Fibroblast of skin of scalp (primary cell): ENCODE measurements around the gene DLG2.

Source experiments
- DNase-seq: peaks from one replicate; pipeline ENCODE4 v3.0.0-alpha.2; 2013

Gene DLG2

DNA sequence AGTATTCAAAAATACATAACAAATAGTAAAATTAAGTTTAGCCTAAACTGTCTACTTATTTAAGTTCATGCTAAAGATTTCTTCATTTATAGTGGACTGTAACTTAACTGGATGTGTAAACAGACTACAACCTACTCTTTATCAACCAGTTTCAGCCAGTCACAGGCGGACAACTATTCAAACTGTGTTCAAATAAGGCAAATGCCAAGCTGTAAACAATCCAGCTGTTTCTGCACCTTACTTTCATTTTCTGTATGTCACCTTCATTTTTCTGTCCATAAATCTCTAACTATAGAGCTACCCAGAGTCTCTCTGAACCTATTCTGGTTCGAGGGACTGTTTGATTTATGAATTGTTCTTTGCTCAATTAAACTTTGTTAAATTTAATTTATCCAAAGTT is 992.8 kb downstream of the DLG2 start:
- no peak for DNase-seq

DNA sequence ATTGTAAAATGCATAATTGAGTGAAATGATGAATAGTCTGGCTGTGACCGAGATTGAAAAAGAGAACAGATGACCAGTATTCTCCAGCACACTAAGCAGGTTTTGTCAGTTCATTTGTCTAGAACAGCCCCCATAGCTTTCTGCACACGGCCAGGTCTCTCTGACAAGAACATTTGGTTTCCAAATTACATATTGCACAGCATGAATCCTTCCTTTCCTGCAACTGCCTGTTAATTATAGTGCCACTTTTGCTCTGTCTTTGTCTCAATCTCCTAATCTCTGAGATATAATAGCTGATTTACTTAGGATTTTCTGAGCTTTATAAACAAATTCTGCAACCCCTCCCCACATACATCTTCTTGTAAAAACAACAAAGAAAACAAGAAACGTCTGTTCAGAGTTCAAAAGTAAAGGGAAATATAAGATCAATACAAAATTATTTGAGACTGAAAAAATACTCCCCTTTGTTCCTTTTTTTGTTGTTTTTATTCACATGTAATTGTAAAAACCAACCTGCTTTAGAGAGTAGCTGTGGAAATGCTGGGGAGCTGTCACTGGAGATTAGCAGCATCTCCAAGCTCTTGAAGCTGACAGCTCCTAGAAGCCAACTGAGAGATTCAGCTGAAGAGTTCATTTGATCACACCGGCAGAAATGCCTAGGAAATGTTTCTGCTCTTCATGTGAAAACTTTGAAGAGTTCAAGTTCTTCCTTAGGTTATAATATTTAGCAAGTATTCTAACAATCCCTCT is 998.1 kb downstream of the DLG2 start:
- DNase-seq: no peak

DNA sequence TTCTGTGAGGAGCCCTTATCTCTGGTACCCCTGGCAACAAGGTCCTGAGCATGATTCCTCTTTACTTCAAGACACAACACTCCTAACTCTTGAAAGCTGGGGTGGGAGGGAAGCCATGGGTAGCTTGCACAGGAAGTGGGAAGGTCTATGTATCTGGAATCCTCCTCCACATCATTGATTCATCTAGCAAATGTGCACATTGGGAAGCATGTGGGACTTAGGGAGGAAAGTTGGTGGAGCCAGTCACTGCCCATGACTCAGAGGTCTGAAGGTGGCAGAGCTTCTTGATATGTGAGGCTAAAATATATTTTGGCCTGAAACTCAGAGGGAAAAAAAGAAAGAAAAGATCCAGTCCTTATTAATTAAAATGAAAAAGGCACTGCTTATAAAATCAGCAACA is 1000.9 kb downstream of the DLG2 start:
- DNase-seq: no peak

DNA sequence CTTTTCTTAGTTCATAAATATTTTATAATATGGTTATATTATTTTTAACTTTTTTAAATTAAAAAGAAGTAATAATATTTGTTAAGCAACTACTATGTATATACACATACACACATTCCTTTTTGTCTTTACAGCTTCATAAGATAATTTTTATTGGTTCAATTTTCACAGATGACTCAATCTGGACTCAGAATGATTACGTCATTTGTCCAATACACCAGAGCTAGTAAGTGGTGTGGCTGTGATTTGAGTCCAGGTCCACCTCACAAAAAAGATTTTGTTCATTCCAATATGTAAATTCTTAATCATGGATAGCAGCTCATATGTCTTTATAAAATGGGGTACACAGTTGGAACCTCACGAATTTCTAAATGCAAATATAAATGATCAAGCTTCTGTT is 1014.5 kb downstream of the DLG2 start:
- no peak for DNase-seq

DNA sequence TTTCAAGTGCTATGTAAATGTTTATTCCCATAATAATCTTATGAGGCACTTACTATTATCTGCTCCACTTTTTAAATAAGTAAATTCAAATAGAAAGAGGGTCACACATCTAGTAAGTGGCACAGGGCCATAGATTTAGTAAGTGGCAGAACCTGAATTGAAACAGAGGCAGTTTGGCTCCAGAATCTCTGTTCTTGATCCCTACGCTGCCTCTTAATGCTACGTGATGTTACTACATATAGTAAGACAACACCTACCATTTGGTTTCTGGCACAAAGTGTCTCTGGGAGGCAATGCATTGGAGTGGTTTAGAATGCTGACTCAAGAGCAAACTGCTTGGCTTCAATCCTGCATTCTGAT is 1018.3 kb downstream of the DLG2 start:
- no peak for DNase-seq

DNA sequence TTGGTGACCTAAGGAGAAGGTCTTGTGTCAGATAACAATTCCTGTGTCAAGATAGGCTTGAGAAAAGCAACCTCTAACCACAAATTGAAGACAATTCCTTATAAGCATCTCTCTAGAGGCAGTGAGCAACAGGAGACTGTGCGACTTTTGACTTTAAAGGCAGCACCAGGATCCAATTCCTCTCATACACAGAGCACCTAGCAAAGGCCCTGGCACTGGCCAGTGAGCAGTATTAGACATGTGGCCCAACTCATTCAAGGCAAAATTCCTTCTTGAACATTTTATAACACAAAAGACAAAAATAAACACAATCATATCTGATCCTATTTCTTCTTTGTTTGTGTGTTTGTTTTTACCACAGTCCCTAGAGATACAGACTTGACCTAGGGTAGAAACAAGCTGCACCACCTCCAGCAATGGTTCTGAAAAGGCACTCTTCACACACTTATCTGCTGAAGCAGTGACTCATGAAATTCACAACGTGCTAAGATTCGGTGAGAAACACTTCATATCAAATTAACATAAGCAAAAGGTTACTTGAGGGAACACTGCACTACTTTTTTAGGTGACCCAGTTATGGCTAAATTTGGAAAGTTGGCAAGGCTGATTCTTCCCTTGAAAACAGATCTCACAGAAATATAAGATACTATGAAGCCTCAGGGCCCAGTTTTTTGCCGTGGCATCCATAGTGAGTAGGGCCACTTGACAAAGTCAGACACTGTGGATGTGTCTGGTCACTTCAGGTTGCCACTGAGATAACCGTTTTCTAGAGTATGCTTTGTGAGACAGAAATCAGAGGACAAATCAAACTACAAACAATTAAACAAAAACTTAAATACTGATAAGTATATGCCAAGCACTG is 1018.9 kb downstream of the DLG2 start:
- DNase-seq: no peak

DNA sequence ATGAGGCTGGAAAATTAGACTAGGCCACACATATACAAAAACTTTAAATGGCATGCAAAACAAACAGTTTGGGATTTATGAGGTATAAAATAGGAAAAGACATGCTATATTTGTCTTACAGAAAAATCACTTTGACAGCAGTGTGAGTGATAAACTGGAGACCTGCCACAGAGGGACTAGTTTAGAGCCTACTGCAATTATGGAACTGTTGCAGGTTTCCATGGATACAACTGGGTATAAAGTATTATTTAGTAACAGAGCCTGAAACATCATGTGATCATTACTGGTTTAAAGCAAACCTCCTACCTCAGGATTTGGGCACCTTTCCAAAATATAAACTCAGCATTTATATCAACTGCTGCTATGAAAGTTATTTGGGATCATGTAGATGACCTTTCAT is 1032.5 kb downstream of the DLG2 start:
- DNase-seq: no peak

DNA sequence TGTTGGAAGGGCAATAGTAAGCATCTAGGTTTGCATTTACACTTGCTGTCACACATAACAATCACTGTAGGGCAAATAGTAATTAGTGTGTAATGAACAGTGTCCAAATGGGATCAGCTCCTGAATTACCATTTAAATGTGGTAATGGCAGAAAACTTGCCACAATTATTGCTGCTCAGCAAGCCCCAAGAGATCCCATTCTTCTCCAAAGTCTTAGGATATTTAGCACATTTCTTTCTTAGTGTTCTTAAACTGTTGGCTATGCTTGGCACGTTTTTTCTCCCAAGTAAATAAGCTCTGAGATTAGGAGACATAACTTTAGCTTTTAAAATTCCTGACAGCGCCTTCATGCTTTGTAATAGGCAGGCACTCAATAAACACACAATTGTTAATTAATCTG is 1037.0 kb downstream of the DLG2 start:
- DNase-seq: no peak

DNA sequence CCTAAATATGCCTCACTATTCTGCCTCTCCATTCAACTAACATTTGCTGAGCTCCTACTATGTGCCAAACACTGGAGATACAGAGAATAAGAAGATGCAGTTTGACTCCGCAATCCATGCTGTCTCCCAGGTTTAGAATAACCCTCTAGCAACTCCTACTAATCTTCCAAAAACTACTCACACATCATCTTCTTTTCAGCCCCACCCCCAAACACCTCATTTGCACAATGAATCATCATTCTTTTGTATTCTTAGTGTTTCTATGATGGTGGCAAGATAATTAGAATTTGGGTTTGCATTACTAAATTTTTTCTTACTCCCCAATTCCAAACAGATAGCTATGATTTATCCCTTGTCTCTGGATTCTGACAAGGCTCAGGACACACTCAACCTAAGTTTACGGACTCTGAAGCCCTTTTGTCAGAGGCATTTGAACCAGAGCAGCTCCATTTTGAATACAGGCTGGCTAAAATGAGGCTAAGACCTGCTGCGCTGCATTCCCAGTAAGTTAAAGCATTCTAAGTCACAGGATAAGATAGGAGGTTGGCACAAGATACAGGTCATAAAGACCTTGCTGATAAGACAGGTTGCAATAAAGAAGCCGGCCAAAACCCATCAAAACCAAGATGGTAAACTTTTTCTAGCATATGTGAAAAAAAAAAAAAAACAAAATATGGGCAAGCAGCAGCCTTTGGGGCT is 1038.9 kb downstream of the DLG2 start:
- no peak for DNase-seq

DNA sequence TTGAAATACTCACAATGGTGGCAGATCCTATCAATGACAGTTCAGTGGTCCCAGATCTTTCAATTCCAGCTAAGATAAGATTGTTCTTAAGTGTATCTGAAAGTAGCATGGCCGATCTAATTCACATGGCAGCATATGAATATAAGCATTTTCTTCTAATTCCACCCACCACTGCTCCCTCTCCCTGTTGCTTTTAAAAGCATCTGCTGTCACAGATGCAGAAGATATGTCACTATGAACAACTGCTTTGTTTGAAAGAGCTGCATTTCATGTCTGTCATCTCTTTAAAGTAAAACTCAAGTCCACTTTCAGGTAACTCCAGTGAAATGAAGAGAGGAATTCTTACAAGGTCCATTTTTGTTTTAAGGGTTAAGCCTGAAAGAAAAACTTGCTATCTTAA is 1044.0 kb downstream of the DLG2 start:
- no peak for DNase-seq

DNA sequence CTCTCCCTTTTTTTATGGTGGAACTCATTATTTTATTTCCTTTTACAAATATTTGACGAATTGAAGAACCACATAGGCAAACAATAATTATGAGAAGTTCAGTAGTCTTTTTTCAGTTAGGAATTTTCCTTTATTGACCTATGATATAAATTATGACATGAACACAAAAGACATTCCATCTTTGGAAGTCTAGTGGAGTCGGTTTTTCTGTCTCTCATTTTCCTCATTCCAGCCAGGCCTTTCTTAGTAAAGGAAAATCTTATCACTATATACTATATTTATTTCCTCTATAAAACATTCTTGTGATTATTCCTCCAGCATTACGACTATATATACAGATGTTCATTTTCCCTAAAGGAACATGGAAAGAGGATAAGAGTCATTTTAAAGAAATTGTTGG is 1046.1 kb downstream of the DLG2 start:
- no peak for DNase-seq

DNA sequence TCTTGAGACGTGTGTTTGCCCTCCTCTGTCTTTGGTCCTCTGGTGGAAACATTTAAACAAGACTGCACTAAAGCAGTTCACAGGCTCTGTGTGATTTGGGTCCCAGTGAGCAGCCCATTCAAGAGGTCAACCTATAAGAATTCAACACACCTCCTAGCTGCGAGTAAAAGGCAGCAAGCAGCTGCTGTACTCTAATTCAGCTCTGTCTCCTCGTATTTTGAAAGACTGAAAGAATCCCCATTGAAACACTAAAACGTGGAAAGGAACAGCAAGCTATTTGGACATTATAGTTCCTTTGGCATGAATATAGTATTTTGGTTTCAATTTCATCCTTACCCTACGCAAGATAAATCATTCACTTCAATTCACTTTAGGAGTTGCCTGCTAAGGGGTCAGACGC is 1046.7 kb downstream of the DLG2 start:
- DNase-seq: no peak

DNA sequence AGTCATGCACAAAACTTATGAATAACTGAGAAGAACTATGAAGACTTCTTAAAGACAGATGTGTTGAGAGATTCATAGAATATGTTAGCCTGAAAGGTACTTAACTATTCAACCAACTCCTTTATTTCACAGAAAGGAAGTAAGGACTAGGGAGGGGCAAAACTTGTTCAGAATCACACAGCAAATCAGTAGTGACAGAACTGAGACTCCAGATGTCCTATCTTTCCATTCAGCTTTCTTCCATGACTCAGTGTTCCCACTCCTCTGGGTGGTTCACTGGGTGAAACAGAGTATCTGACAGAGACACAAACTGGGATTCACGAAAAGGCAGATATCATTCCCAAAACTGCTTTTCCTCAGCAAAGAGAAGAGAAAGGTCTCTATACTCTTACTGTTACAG is 1053.3 kb downstream of the DLG2 start:
- no peak for DNase-seq

DNA sequence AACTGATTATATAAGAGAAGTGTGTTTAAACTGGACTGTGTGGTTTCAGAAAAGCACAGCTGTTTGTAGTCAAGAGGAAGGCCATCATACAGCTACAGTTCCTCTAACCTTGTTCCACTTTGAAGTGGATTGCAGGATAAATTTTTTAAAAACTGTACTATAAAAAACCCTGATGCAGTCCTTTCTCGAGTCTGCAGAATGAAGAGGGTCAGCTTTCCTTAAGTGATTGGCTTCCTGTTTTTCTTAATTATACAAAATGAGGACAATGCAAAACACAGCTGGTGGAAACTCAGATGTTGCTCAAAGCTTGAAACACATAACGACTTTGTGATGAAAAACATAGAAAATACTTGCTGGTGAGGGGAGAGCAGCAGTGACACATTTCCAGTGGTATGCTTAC is 1060.5 kb downstream of the DLG2 start:
- DNase-seq: no peak

DNA sequence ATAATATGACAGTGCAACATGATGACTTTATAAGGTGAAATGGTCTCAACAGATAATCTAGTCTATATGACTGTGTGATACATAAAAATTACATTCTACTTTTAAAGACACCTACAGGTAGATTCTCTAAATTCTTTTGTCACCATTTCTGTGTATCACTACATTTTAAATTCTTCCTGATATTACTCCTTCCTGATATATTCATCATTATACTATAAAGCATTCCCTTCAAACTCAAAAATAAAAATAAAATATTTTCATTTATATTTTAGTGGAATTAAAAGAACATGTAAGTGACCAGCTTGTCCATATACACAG is 1062.3 kb downstream of the DLG2 start:
- DNase-seq: no peak

DNA sequence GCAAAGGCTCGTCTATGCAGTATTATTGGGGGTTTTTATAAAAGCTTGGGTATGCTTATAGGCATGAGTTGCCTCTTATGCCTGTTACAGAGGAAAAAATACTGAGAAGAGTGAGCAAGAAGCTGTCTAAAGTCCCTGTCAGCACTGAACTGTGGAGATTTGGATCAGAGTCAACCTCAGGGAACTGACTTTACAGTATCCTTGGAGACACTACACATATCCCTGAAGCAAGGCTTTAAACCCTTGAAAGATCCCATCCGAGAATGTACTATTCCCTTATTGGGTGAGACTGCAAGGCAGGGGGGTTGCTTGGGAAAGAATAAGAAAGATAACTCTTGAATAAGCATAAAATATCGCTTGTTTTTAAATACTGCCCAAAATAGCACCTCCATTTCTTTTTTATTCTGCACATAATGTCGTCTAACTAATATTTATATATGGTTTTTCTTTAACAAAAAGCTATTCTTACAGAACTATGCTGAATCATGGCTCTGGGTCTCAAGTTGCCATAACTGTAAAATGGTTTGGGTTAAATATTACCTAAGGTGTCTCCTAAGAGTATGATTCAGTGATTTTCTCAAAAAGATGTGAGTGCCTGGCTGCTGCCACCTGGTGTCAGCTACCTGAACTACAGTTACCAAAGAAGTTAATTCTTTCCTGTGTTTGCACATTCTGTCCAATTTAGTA is 1062.8 kb downstream of the DLG2 start:
- peak; percentile 33 for DNase-seq

DNA sequence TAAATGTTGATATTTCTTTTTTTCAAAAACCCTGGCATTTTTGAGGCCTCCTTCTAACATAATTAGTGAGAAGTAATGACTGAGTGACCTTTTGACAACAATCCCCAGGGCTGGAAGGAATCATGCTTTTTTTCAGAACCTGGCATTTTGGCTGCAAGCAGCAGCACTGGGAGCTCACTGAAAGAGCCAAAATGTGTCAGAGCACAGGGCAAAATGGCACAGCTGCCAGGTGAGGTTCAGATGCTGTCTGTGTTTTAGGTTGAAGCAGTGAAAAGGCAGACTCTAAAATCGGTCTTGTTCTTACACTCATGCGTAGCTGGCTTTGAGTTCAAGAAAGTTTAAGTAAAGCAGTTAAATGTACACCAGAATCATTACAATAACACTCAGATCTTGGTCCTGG is 1063.8 kb downstream of the DLG2 start:
- no peak for DNase-seq

DNA sequence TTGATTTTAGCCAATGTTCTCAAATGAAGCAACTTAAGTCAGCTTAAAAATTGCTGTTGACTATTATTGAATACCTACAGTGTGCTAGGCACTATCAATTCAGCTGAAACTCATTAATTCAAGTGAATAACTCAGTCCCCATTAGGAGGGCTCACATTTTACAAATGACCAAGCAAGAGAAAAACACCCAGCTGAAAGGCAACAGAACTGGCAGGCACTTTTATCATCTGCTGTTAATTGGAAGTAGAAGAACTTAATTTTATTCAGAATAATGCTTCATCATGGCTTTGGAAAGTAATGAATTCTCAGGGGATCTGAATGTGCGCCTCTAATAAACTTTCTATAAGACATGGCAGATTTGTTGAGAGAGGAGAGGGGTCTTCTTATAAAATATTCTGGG is 1066.9 kb downstream of the DLG2 start:
- DNase-seq: no peak

DNA sequence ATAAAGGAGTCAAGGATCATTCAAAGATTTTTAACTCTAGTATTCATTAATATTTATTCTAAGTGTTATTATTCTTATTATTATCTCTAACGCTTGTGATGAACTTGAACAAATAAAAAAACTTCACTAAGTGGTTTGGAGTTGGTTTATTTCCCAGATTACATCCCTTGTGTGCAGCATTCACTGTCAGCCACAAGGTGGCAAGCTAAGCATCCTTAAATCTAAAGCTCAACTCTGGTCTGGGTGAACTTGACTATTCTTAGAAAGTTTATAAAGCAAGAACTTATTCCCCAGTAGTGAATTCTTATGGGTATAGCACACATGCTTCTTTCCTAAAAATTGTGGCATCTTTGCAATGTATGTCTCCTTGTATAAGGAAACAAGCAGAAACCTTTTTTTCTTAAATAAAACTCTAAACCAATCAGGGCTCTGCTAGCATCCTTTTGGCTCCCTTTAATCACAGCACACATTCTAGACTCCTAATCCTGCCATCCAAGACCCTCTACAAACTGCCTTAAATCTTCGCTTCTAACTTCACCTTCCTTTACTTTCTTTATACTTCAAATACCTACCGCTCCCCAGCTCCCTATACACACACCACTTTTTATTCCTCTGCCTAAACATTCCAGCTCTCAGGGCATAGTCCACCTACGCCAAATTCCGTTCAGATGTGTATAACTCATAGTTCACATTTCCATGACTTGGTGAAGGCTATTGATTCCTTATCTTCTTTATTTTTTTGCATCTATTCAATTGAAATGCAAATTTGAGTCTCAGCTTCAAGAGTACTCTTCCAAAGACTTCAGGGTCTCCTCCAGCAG is 1068.8 kb downstream of the DLG2 start:
- peak; percentile 43 for DNase-seq

DNA sequence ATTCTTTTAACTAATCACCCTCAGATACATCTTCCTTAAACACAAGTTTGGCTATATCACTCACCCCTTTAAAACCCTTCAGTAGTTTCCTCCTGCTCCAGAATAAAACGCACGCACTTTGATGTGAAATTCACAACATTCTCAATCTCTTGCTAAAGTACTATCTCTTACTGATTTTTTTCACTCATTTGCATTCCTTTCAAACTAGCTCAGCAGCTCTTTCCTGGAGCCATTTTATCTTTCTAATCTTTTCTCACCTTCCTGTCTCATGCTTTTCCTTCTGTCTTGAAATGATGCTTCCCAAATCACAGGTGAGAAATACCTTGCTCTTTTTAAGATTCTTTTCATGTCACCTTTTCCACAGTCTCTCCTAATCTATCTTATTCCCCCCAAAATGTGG is 1074.4 kb downstream of the DLG2 start:
- no peak for DNase-seq

DNA sequence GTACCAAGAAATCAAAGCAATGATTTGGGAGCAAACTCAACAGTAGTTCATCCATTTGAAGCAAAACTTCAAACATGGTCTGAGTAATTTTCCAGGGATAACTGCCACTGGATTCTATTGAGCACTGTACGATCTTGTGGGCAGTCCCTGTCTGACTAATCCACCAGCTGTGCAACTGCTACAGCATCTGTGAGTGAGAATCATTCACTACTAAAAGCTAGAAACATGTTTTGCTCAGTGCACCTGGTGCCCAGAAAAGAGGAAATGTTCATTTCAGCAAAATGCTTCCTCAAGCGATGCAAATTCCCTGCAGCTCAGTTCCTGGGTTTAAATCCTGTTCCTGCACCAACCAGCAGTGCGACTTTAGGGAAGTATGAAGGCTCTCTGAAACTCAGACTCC is 1077.9 kb downstream of the DLG2 start:
- DNase-seq: no peak

DNA sequence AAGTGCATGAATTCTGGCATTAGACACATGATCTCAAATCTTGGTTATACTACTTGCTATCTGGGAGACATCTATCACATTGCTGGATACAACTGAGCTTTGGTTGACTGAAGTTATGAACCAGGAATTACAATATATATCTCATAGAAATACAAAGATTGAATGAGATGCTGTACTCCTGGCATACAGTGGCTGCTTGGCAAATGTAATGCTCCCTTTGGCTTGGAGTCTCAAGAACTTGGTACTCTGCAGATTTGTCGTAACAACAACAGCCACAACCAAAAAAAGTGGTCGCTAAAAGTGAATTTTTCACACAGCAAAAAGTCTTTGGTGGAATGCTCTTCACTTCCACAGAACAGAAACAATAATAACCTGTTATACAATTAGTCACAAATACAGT is 1082.6 kb downstream of the DLG2 start:
- DNase-seq: no peak
